Measurements from ENCODE around the gene THSD7A.

GRCh38 chr7:11648101-11648500, 183.9 kb downstream of the THSD7A start:
- TF ChIP-seq KLF10 (CRISPR knock-in tag; IDR thresholded peaks at IDR 0.05): no peak
- no peak for TF ChIP-seq TAF1 (IDR thresholded peaks at IDR 0.05; ENCODE audit: control insufficient read depth, extremely low read depth, insufficient read depth, low read length, severe bottlenecking)
- no peak for TF ChIP-seq POLR2A (conservative IDR thresholded peaks at IDR 0.05)
- TF ChIP-seq, protein P1, sequence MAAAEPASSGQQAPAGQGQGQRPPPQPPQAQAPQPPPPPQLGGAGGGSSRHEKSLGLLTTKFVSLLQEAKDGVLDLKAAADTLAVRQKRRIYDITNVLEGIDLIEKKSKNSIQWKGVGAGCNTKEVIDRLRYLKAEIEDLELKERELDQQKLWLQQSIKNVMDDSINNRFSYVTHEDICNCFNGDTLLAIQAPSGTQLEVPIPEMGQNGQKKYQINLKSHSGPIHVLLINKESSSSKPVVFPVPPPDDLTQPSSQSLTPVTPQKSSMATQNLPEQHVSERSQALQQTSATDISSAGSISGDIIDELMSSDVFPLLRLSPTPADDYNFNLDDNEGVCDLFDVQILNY (CRISPR knock-in tag; IDR thresholded peaks at IDR 0.05): no peak
- TF ChIP-seq GATAD2B (IDR thresholded peaks at IDR 0.05; ENCODE audit: borderline replicate concordance): no peak
- no peak for TF ChIP-seq NFATC3 (IDR thresholded peaks at IDR 0.05)
- TF ChIP-seq MAFK (IDR thresholded peaks at IDR 0.05; ENCODE audit: low read length): no peak
- TF ChIP-seq SP2 (IDR thresholded peaks at IDR 0.05; ENCODE audit: extremely low read depth, low read depth, low read length, poor library complexity, severe bottlenecking): no peak
- no peak for TF ChIP-seq YY1 (IDR thresholded peaks at IDR 0.05; ENCODE audit: borderline replicate concordance in 1 of 3, control insufficient read depth in 1 of 3, extremely low read depth in 1 of 3, insufficient read depth in 3 of 3, insufficient read length in 1 of 3, insufficient replicate concordance in 2 of 3, low read depth in 1 of 3, low read length in 2 of 3)
- TF ChIP-seq, protein P2, sequence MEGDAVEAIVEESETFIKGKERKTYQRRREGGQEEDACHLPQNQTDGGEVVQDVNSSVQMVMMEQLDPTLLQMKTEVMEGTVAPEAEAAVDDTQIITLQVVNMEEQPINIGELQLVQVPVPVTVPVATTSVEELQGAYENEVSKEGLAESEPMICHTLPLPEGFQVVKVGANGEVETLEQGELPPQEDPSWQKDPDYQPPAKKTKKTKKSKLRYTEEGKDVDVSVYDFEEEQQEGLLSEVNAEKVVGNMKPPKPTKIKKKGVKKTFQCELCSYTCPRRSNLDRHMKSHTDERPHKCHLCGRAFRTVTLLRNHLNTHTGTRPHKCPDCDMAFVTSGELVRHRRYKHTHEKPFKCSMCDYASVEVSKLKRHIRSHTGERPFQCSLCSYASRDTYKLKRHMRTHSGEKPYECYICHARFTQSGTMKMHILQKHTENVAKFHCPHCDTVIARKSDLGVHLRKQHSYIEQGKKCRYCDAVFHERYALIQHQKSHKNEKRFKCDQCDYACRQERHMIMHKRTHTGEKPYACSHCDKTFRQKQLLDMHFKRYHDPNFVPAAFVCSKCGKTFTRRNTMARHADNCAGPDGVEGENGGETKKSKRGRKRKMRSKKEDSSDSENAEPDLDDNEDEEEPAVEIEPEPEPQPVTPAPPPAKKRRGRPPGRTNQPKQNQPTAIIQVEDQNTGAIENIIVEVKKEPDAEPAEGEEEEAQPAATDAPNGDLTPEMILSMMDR (IDR thresholded peaks at IDR 0.05 in 2 of 3, conservative IDR thresholded peaks at IDR 0.05 in 1 of 3; ENCODE audit: insufficient read depth in 2 of 3, low read depth in 1 of 3, low read length in 3 of 3): no peak
- no peak for TF ChIP-seq ZNF175 (CRISPR knock-in tag; IDR thresholded peaks at IDR 0.05; ENCODE audit: low read depth)
